SK-N-SH treated with all-trans-retinoic acid at 6 μM for 48 hours (cell line): Measurements from ENCODE around the gene EOGT.

Experiments used
- ATAC-seq: fragments of 200-7000 bp; cut with Tn5 transposase; 3 replicates; pipeline ENCODE4 v1.9.1; 2020; ENCODE audit warnings: mild to moderate bottlenecking, moderate library complexity
- BACH2 ChIP-seq: fragments of 250-450 bp; sonication (Bioruptor Pico); IDR thresholded peaks from 2 replicates; pipeline ENCODE4 v1.9.0; 2021; ENCODE audit warnings: mild to moderate bottlenecking, borderline replicate concordance
- CREB5 ChIP-seq: fragments of 250-450 bp; sonication (Bioruptor Pico); IDR thresholded peaks from 2 replicates; pipeline ENCODE4 v1.5.1; 2020; ENCODE audit warnings: low read depth, mild to moderate bottlenecking, moderate library complexity
- CSRNP3 ChIP-seq: fragments of 250-450 bp; sonication (Bioruptor Pico); IDR thresholded peaks from 2 replicates; pipeline ENCODE4 v1.5.1; 2021; ENCODE audit warnings: mild to moderate bottlenecking, moderate library complexity
- ESRRG ChIP-seq: fragments of 250-450 bp; sonication (Bioruptor Pico); IDR thresholded peaks from 2 replicates; pipeline ENCODE4 v1.6.1; 2021; ENCODE audit warnings: mild to moderate bottlenecking
- GLIS3 ChIP-seq: fragments of 250-450 bp; sonication (Bioruptor Pico); IDR thresholded peaks from 2 replicates; pipeline ENCODE4 v1.5.0; 2020; ENCODE audit warnings: mild to moderate bottlenecking, moderate library complexity
- ISL1 ChIP-seq: fragments of 250-450 bp; sonication (Bioruptor Pico); IDR thresholded peaks from 2 replicates; pipeline ENCODE4 v2.1.2; 2022; ENCODE audit warnings: mild to moderate bottlenecking, moderate library complexity
- PATZ1 ChIP-seq: fragments of 250-450 bp; sonication (Bioruptor Pico); IDR thresholded peaks from 2 replicates; pipeline ENCODE4 v1.8.0; 2020; ENCODE audit warnings: mild to moderate bottlenecking, moderate library complexity, borderline replicate concordance
- POU6F1 ChIP-seq: fragments of 250-450 bp; sonication (Bioruptor Pico); IDR thresholded peaks from 2 replicates; pipeline ENCODE4 v1.8.0; 2021; ENCODE audit warnings: low read depth, mild to moderate bottlenecking, moderate library complexity, borderline replicate concordance
- SNAI2 ChIP-seq: fragments of 250-450 bp; sonication (Bioruptor Pico); IDR thresholded peaks from 2 replicates; pipeline ENCODE4 v1.5.0; 2020; ENCODE audit warnings: mild to moderate bottlenecking, moderate library complexity
- TCF4 ChIP-seq: fragments of 250-450 bp; sonication (Bioruptor Pico); IDR thresholded peaks from 2 replicates; pipeline ENCODE4 v1.8.0; 2021; ENCODE audit warnings: mild to moderate bottlenecking, moderate library complexity, borderline replicate concordance
- TOX ChIP-seq: fragments of 250-450 bp; sonication (Bioruptor Pico); IDR thresholded peaks from 2 replicates; pipeline ENCODE4 v1.8.0; 2021; ENCODE audit warnings: mild to moderate bottlenecking, moderate library complexity, borderline replicate concordance
- ZC3H10 ChIP-seq: fragments of 250-450 bp; sonication (Bioruptor Pico); IDR thresholded peaks from 2 replicates; pipeline ENCODE4 v1.5.1; 2021; ENCODE audit warnings: mild to moderate bottlenecking, moderate library complexity
- ZFP3 ChIP-seq: fragments of 250-450 bp; sonication (Bioruptor Pico); IDR thresholded peaks from 2 replicates; pipeline ENCODE4 v1.5.0; 2020; ENCODE audit warnings: mild to moderate bottlenecking, moderate library complexity
- ZFP30 ChIP-seq: fragments of 450-650 bp; formaldehyde crosslinking; IDR thresholded peaks from 2 replicates; pipeline ENCODE4 v1.5.0; 2022; ENCODE audit warnings: mild to moderate bottlenecking, moderate library complexity
- ZNF70 ChIP-seq: fragments of 450-650 bp; formaldehyde crosslinking; IDR thresholded peaks from 2 replicates; pipeline ENCODE4 v1.5.0; 2020; ENCODE audit warnings: mild to moderate bottlenecking, moderate library complexity
- ZNF8 ChIP-seq: fragments of 450-650 bp; formaldehyde crosslinking; IDR thresholded peaks from 2 replicates; pipeline ENCODE4 v1.5.0; 2020; ENCODE audit warnings: mild to moderate bottlenecking, moderate library complexity

The EOGT gene

GRCh38 chr3:69031635-69032034 is 18.2 kb upstream of the EOGT start:
- TF ChIP-seq BACH2 (CRISPR knock-in tag) (no peak), ZC3H10 (CRISPR knock-in tag) (no peak), GLIS3 (CRISPR knock-in tag) (no peak), ISL1 (CRISPR knock-in tag) (no peak), TOX (CRISPR knock-in tag) (no peak), ZNF70 (CRISPR knock-in tag) (no peak), ZFP30 (no peak), ESRRG (CRISPR knock-in tag) (no peak), PATZ1 (CRISPR knock-in tag) (no peak), POU6F1 (CRISPR knock-in tag) (no peak), ZFP3 (CRISPR knock-in tag) (no peak), SNAI2 (no peak), CSRNP3 (CRISPR knock-in tag) (no peak), ZNF8 (CRISPR knock-in tag) (no peak), CREB5 (CRISPR knock-in tag) (no peak)
- ATAC-seq: peak; percentile 66

GRCh38 chr3:69020857-69021256 is 7.4 kb upstream of the EOGT start:
- ATAC-seq: no peak
- no peak for TF ChIP-seq ZNF8 (CRISPR knock-in tag)
- TF ChIP-seq CREB5 (CRISPR knock-in tag): no peak
- TF ChIP-seq CSRNP3 (CRISPR knock-in tag): no peak
- no peak for TF ChIP-seq TCF4 (CRISPR knock-in tag)
- TF ChIP-seq ZFP30: no peak
- no peak for TF ChIP-seq SNAI2
- no peak for TF ChIP-seq POU6F1 (CRISPR knock-in tag)
- no peak for TF ChIP-seq ESRRG (CRISPR knock-in tag)
- no peak for TF ChIP-seq PATZ1 (CRISPR knock-in tag)
